Neural cell (in vitro differentiated cells): ENCODE results near the gene CNST. TPM values are rescaled to one million over a fixed set of nuclear protein-coding genes. Genes with fewer than 3 reads are reported as not detected.

Experiments
- H2AFZ ChIP-seq: fragments of 200-600, 300-800 bp; sonication (generic), shearing (Covaris generic); 2 replicates; pipeline ENCODE4 v1.6.0; 2014; ENCODE audit warnings: low read depth, mild to moderate bottlenecking, antibody characterized with exemption, low read length, moderate library complexity
- H3F3A ChIP-seq: fragments of 200-600 bp; shearing (Covaris generic); 2 replicates; pipeline ENCODE4 v1.6.1; 2016; ENCODE audit warnings: mild to moderate bottlenecking, moderate library complexity, mixed read lengths, antibody characterized with exemption, low read length; ENCODE audit not compliant: insufficient read depth, poor library complexity, severe bottlenecking
- H3K27ac ChIP-seq: fragments of 200-600, 300-800 bp; sonication (generic), shearing (Covaris generic); 2 replicates; pipeline ENCODE4 v1.5.1; 2014; ENCODE audit warnings: mild to moderate bottlenecking, low read length, moderate library complexity
- H3K27me3 ChIP-seq: fragments of 300-800, 200-600 bp; sonication (generic), shearing (Covaris generic); 2 replicates; pipeline ENCODE4 v1.6.0; 2014; ENCODE audit warnings: mild to moderate bottlenecking, low read depth, low read length, moderate library complexity; ENCODE audit not compliant: insufficient read depth
- H3K36me3 ChIP-seq: fragments of 300-800, 200-600 bp; sonication (generic), shearing (Covaris generic); 2 replicates; pipeline ENCODE4 v1.5.1; 2014; ENCODE audit warnings: mild to moderate bottlenecking, antibody characterized with exemption, low read length, moderate library complexity; ENCODE audit not compliant: insufficient read depth
- H3K4me2 ChIP-seq: fragments of 300-800, 200-600 bp; sonication (generic), shearing (Covaris generic); 2 replicates; pipeline ENCODE4 v1.6.0; 2014; ENCODE audit warnings: mild to moderate bottlenecking, low read length
- H3K4me3 ChIP-seq: fragments of 300-800, 200-600 bp; sonication (generic), shearing (Covaris generic); 2 replicates; pipeline ENCODE4 v1.5.1; 2014; ENCODE audit warnings: mild to moderate bottlenecking, low read length, moderate library complexity
- H3K79me2 ChIP-seq: fragments of 200-600 bp; shearing (Covaris generic); replicated peaks from 2 replicates; pipeline ENCODE4 v1.6.0; 2014; ENCODE audit warnings: mild to moderate bottlenecking, low read length, moderate library complexity; ENCODE audit not compliant: insufficient read depth
- H3K9ac ChIP-seq: fragments of 300-800, 200-600 bp; sonication (generic), shearing (Covaris generic); 2 replicates; pipeline ENCODE4 v1.6.1; 2016; ENCODE audit warnings: mild to moderate bottlenecking, low read length, mixed read lengths
- H3K9me2 ChIP-seq: fragments of 200-600 bp; shearing (Covaris generic); 2 replicates; pipeline ENCODE4 v1.6.1; 2016; ENCODE audit warnings: mild to moderate bottlenecking, low read length, mixed read lengths; ENCODE audit not compliant: insufficient read depth
- H3K9me3 ChIP-seq: fragments of 200-600, 300-800 bp; sonication (generic), shearing (Covaris generic); 2 replicates; pipeline ENCODE4 v1.6.1; 2016; ENCODE audit warnings: mild to moderate bottlenecking, mixed run types, low read length, moderate library complexity, mixed read lengths
- H4K20me1 ChIP-seq: fragments of 200-600 bp; shearing (Covaris generic); 2 replicates; pipeline ENCODE4 v1.6.1; 2016; ENCODE audit warnings: mild to moderate bottlenecking, mixed run types; ENCODE audit not compliant: insufficient read depth
- CTCF ChIP-seq: fragments of 450-650 bp; IDR thresholded peaks from 2 replicates; pipeline ENCODE4 v1.5.1; 2014; ENCODE audit warnings: antibody characterized with exemption, mild to moderate bottlenecking, moderate library complexity; ENCODE audit not compliant: poor library complexity, severe bottlenecking
- EP300 ChIP-seq: fragments of 450-650 bp; conservative IDR thresholded peaks from 2 replicates; pipeline ENCODE4 v1.6.1; 2014; ENCODE audit warnings: antibody characterized with exemption, mild to moderate bottlenecking, moderate library complexity; ENCODE audit not compliant: poor library complexity, severe bottlenecking
- EZH2 ChIP-seq: fragments of 200-600, 300-800 bp; shearing (Covaris generic), sonication (generic); IDR thresholded peaks from 2 replicates; pipeline ENCODE4 v1.6.1; 2014; ENCODE audit warnings: antibody characterized with exemption, low read length, borderline replicate concordance, mild to moderate bottlenecking; ENCODE audit not compliant: insufficient read depth, poor library complexity, severe bottlenecking
- MXI1 ChIP-seq: fragments of 450-650 bp; conservative IDR thresholded peaks from 2 replicates; pipeline ENCODE4 v1.6.1; 2014; ENCODE audit warnings: antibody characterized with exemption, mild to moderate bottlenecking; ENCODE audit not compliant: poor library complexity, severe bottlenecking
- POLR2AphosphoS5 ChIP-seq: IDR thresholded peaks from 2 replicates; pipeline ENCODE4 v1.6.1; 2012
- RAD21 ChIP-seq: fragments of 450-650 bp; conservative IDR thresholded peaks from 2 replicates; pipeline ENCODE4 v1.6.1; 2014; ENCODE audit warnings: antibody characterized with exemption, mild to moderate bottlenecking, moderate library complexity
- REST ChIP-seq: IDR thresholded peaks from 2 replicates; pipeline ENCODE4 v1.6.1; 2012; ENCODE audit warnings: borderline replicate concordance
- SMC3 ChIP-seq: fragments of 450-650 bp; conservative IDR thresholded peaks from 2 replicates; pipeline ENCODE4 v1.6.1; 2014; ENCODE audit warnings: antibody characterized with exemption, mild to moderate bottlenecking, moderate library complexity; ENCODE audit not compliant: poor library complexity
- TAF1 ChIP-seq: IDR thresholded peaks from 2 replicates; pipeline ENCODE4 v1.6.1; 2012; ENCODE audit warnings: low read depth
- polyA plus RNA-seq: library from polyadenylated mRNA; depleted of rRNA; stranded (reverse); fragments of >200 nt; gene quantifications from 2 replicates; pipeline ENCODE4 v1.2.3, GENCODE V29; 2014

Gene CNST
- polyA plus RNA-seq, 1 donor from 2014 or later: 26.3 TPM

- no peaks in the 10 kb centered on the region for H3F3A ChIP-seq
- H3K79me2 ChIP-seq: no peaks in the 10 kb centered on the region
- H3K27ac ChIP-seq: no peak overlapping the region
- H4K20me1 ChIP-seq: no peaks in the 10 kb centered on the region
- no peaks in the 10 kb centered on the region for H3K9me3 ChIP-seq
- H3K4me2 ChIP-seq: no peak overlapping the region
- H3K27me3 ChIP-seq: no peaks in the 10 kb centered on the region
- H3K36me3 ChIP-seq: peaks cover 6% of the 10 kb centered on the region
- H2AFZ ChIP-seq: no peak overlapping the region
- TF ChIP-seq SMC3: no peak
- TF ChIP-seq MXI1: no peak
- no peak for TF ChIP-seq POLR2AphosphoS5
- no peak for TF ChIP-seq RAD21
- no peak for TF ChIP-seq CTCF
- no peak for TF ChIP-seq EZH2
- TF ChIP-seq EP300: no peak
- no peak for TF ChIP-seq TAF1
- TF ChIP-seq REST: no peak
- H3K9me2 ChIP-seq: no peaks in the 10 kb centered on the region
- H3K9ac ChIP-seq: no peak overlapping the region
- no peak overlapping the region for H3K4me3 ChIP-seq
Measured at GRCh38 chr1:246647513-246647912, 81.3 kb downstream of the CNST start.

- no peak overlapping the region for H3K4me3 ChIP-seq
- H3K9me3 ChIP-seq: no peaks in the 10 kb centered on the region
- no peaks in the 10 kb centered on the region for H4K20me1 ChIP-seq
- H3K79me2 ChIP-seq: no peaks in the 10 kb centered on the region
- H3K36me3 ChIP-seq: peaks cover 4% of the 10 kb centered on the region
- no peak overlapping the region for H2AFZ ChIP-seq
- no peak overlapping the region for H3K9ac ChIP-seq
- no peaks in the 10 kb centered on the region for H3F3A ChIP-seq
- H3K27ac ChIP-seq: no peak overlapping the region
- no peak overlapping the region for H3K4me2 ChIP-seq
- H3K9me2 ChIP-seq: no peaks in the 10 kb centered on the region
- no peak for TF ChIP-seq CTCF
- TF ChIP-seq SMC3: no peak
- TF ChIP-seq REST: no peak
- TF ChIP-seq RAD21: no peak
- TF ChIP-seq EP300: no peak
- TF ChIP-seq POLR2AphosphoS5: no peak
- TF ChIP-seq TAF1: no peak
- no peaks in the 10 kb centered on the region for H3K27me3 ChIP-seq
Measured at GRCh38 chr1:246651012-246651695, 84.9 kb downstream of the CNST start.
